ENCODE results near the gene DHTKD1.

DNA sequence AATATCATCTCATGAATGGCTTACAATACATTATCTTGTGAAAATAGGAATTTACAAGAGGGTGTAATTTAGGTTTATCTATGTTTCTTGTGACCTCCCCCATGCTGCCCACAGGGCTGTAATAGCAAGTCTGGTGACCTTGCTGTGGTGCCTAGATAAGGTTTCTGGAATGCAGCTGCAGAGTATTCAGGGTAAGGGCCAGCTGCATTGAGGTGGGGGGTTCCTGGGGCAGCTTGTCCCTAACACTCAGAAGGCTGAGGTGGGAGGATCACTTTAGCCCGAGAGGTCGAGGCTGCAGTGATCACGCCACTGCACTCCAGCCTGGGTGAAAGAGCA lies 5.3 kb upstream of the DHTKD1 start:
- TF ChIP-seq EZH2 (IDR thresholded peaks at IDR 0.05) (no peak), POLR2AphosphoS5 (IDR thresholded peaks at IDR 0.05; ENCODE audit: borderline replicate concordance, low read depth, low read length) (no peak)
